ENCODE measurements around the gene PDE6G.

Gene PDE6G

GRCh38 chr17:81656118-81656743 lies at the start of gene PDE6G:
PDE6G (minus strand) TSS chr17:81656542; CDS start chr17:81653305, 3,237 bp downstream.
- H3K4me3 ChIP-seq (ENCODE audit: low read depth, low read length) = no peak within 1 kb of the TSS
- TF ChIP-seq, protein P1, sequence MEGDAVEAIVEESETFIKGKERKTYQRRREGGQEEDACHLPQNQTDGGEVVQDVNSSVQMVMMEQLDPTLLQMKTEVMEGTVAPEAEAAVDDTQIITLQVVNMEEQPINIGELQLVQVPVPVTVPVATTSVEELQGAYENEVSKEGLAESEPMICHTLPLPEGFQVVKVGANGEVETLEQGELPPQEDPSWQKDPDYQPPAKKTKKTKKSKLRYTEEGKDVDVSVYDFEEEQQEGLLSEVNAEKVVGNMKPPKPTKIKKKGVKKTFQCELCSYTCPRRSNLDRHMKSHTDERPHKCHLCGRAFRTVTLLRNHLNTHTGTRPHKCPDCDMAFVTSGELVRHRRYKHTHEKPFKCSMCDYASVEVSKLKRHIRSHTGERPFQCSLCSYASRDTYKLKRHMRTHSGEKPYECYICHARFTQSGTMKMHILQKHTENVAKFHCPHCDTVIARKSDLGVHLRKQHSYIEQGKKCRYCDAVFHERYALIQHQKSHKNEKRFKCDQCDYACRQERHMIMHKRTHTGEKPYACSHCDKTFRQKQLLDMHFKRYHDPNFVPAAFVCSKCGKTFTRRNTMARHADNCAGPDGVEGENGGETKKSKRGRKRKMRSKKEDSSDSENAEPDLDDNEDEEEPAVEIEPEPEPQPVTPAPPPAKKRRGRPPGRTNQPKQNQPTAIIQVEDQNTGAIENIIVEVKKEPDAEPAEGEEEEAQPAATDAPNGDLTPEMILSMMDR (conservative IDR thresholded peaks at IDR 0.05; ENCODE audit: low read depth, low read length) = no peak
- no peak for DNase-seq (ENCODE audit: low read depth)

- TF ChIP-seq, protein P1 (conservative IDR thresholded peaks at IDR 0.05; ENCODE audit: low read depth, low read length) = no peak
- DNase-seq (ENCODE audit: low read depth) = no peak
- H3K4me3 ChIP-seq (ENCODE audit: low read depth, low read length) = no peak overlapping the region
Observed at GRCh38 chr17:81705518-81706231, 49.3 kb upstream of the PDE6G start.

GRCh38 chr17:81703747-81704654 lies 47.7 kb upstream of the PDE6G start:
- peak; percentile 28 for DNase-seq (ENCODE audit: low read depth)
- TF ChIP-seq, protein P1 (conservative IDR thresholded peaks at IDR 0.05; ENCODE audit: low read depth, low read length) = no peak
- H3K4me3 ChIP-seq (ENCODE audit: low read depth, low read length) = peak overlapping the region; percentile 92

GRCh38 chr17:81702934-81703746 lies 46.8 kb upstream of the PDE6G start, which contains the start of gene MRPL12:
MRPL12 (plus strand) TSS chr17:81703367; CDS start chr17:81703502, 135 bp downstream.
- TF ChIP-seq, protein P1 (conservative IDR thresholded peaks at IDR 0.05; ENCODE audit: low read depth, low read length) = no peak
- DNase-seq (ENCODE audit: low read depth) = peak; percentile 93
- H3K4me3 ChIP-seq (ENCODE audit: low read depth, low read length) = peak within 1 kb of the TSS; percentile 92

DNA sequence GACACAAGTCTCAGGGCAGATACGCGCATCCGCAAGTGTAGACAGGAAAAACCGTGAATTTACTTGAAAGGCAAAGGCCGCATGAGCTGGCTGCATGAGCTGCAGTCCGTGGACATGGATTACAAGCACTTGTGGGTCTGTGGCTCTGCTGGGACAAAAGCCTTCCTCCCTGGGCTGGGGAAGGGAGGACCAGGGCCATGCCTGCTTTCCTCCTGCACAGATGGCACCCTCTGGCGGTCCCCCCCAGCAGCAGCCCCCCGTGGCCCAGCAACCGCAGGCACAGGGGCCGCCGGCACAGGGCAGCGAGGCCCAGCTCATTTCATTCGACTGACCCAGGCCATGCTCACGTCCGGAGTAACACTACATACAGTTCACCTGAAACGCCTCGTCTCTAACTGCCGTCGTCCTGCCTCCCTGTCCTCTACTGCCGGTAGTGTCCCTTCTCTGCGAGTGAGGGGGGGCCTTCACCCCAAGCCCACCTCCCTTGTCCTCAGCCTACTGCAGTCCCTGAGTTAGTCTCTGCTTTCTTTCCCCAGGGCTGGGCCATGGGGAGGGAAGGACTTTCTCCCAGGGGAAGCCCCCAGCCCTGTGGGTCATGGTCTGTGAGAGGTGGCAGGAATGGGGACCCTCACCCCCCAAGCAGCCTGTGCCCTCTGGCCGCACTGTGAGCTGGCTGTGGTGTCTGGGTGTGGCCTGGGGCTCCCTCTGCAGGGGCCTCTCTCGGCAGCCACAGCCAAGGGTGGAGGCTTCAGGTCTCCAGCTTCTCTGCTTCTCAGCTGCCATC lies 45.1 kb upstream of the PDE6G start:
- no peak for DNase-seq (ENCODE audit: low read depth)
- H3K4me3 ChIP-seq (ENCODE audit: low read depth, low read length) = peak overlapping the region; percentile 22

More for the DNA sequence above, 45.1 kb upstream of the PDE6G start:
- TF ChIP-seq, protein P1 (conservative IDR thresholded peaks at IDR 0.05; ENCODE audit: low read depth, low read length) = no peak

Measured in choroid plexus epithelial cell (primary cell).